Left ventricle myocardium inferior (tissue), 1 donor: Measurements from ENCODE around the gene MKNK1. TPM values are rescaled to one million over a fixed set of nuclear protein-coding genes. Genes with fewer than 3 reads are reported as not detected.

ENCODE experiments used
- DNase-seq: peaks from one replicate; pipeline ENCODE4 v3.0.0-alpha.2; 2020
- H3K27ac ChIP-seq: fragments of 200-600 bp; replicated peaks from 2 replicates; pipeline ENCODE4 v1.8.0; 2021
- H3K27me3 ChIP-seq: fragments of 200-600 bp; 2 replicates; pipeline ENCODE4 v1.8.0; 2021; ENCODE audit warnings: low read depth
- H3K36me3 ChIP-seq: fragments of 200-600 bp; 2 replicates; pipeline ENCODE4 v1.8.0; 2021
- H3K4me1 ChIP-seq: fragments of 200-600 bp; 2 replicates; pipeline ENCODE4 v1.8.0; 2021
- H3K4me3 ChIP-seq: fragments of 200-600 bp; 2 replicates; pipeline ENCODE4 v1.8.0; 2021; ENCODE audit warnings: mild to moderate bottlenecking, moderate library complexity
- H3K9me3 ChIP-seq: fragments of 200-600 bp; replicated peaks from 2 replicates; pipeline ENCODE4 v1.8.0; 2021
- intact Hi-C: fragments of 100-400 bp; cut with micrococcal nuclease; formaldehyde crosslinking; loops from one replicate; pipeline ENCODE4 v1.11.0; 2022
- total RNA-seq: library from RNA; stranded (reverse); fragmentation: NEBNext Ultra II Directional; extraction: Animal tissue kit (Norgen Biotek cat#: 25700); gene quantifications from one replicate; pipeline ENCODE4 v1.2.1, GENCODE V29; 2021
- TF ChIP-seq, protein P1 (sequence below): fragments of 200-600 bp; IDR thresholded peaks from 2 replicates; pipeline ENCODE4 v1.8.0; 2021; ENCODE audit warnings: antibody characterized with exemption, mild to moderate bottlenecking, borderline replicate concordance
- donor health status: DM: no; HTN: yes; CAD: no; lungs with severe emphysema.

MKNK1 gene
- total RNA-seq, 1 donor from 2014 or later = 43.5 TPM

DNA sequence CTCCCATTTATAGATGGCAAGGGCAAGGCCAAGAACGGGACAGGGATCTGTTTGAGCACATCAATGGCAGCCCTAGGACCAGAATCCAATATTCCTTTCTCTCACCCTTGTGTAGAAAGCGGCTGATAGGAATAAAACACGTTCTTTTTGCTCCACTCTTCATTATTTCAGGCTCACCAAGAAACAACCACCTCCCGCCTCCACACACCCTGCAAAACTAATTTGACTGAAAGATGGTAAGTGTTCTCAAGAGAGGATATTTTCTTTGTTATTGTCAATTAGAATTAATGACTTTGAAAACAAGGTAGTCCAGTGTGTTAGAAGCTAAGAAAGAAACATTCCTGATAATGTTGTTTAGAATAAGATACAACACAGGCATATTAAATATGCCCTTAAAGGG is 40.7 kb downstream of the MKNK1 start:
- H3K4me3 ChIP-seq = no peak overlapping the region
- TF ChIP-seq, protein P1, sequence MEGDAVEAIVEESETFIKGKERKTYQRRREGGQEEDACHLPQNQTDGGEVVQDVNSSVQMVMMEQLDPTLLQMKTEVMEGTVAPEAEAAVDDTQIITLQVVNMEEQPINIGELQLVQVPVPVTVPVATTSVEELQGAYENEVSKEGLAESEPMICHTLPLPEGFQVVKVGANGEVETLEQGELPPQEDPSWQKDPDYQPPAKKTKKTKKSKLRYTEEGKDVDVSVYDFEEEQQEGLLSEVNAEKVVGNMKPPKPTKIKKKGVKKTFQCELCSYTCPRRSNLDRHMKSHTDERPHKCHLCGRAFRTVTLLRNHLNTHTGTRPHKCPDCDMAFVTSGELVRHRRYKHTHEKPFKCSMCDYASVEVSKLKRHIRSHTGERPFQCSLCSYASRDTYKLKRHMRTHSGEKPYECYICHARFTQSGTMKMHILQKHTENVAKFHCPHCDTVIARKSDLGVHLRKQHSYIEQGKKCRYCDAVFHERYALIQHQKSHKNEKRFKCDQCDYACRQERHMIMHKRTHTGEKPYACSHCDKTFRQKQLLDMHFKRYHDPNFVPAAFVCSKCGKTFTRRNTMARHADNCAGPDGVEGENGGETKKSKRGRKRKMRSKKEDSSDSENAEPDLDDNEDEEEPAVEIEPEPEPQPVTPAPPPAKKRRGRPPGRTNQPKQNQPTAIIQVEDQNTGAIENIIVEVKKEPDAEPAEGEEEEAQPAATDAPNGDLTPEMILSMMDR = no peak
- H3K27ac ChIP-seq = no peak overlapping the region
- peaks cover 1% of the 10 kb centered on the region for H3K4me1 ChIP-seq
- intact Hi-C loops = no loop called here
- DNase-seq = no peak
- peaks cover 95% of the 10 kb centered on the region for H3K36me3 ChIP-seq
- H3K27me3 ChIP-seq = no peaks in the 10 kb centered on the region
- no peaks in the 10 kb centered on the region for H3K9me3 ChIP-seq

DNA sequence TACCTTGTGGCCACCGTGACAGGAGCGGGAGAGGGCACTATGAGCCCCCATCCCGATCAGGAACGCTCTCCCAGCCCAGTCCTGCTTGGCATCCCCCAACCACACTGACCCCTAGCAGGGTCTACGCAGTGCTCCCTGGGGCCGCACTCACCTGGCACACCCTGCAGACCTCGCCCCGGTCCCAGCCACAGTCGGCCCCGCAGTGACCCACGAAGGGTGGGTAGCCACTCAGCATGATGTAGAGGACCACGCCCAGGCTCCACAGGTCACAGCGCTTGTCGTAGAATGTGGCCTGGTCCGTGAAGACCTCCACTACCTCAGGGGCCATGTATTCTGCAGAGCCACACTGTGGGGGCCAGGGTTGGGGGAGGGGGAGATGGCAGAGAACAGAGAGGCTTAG is 41.6 kb downstream of the MKNK1 start:
- no peaks in the 10 kb centered on the region for H3K9me3 ChIP-seq
- no peak overlapping the region for H3K27ac ChIP-seq
- no peak for DNase-seq
- intact Hi-C loops = no loop called here
- TF ChIP-seq, protein P1 = no peak
- no peaks in the 10 kb centered on the region for H3K27me3 ChIP-seq
- no peak overlapping the region for H3K4me3 ChIP-seq
- H3K36me3 ChIP-seq = peaks cover 95% of the 10 kb centered on the region
- H3K4me1 ChIP-seq = peaks cover 7% of the 10 kb centered on the region

DNA sequence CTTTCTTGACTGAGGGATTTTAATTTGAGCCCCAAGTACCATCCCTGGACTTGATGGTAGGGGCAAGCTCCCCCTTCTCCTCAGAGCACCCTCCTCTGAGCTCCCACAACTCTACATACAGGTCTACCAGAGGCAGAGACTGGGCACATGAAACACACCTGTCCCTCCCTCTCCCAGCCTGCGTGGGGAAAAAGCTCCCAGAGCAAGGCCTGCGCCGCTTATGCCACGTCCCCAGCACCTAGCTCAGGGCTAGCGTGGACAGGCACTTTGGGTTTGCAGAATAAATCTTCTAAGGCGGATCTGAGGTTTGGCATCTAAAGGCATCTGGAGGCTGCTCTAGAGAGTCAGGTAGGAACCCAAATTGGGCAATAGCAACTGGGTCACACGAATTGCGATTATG is 45.1 kb downstream of the MKNK1 start:
- peaks cover 63% of the 10 kb centered on the region for H3K36me3 ChIP-seq

DNA sequence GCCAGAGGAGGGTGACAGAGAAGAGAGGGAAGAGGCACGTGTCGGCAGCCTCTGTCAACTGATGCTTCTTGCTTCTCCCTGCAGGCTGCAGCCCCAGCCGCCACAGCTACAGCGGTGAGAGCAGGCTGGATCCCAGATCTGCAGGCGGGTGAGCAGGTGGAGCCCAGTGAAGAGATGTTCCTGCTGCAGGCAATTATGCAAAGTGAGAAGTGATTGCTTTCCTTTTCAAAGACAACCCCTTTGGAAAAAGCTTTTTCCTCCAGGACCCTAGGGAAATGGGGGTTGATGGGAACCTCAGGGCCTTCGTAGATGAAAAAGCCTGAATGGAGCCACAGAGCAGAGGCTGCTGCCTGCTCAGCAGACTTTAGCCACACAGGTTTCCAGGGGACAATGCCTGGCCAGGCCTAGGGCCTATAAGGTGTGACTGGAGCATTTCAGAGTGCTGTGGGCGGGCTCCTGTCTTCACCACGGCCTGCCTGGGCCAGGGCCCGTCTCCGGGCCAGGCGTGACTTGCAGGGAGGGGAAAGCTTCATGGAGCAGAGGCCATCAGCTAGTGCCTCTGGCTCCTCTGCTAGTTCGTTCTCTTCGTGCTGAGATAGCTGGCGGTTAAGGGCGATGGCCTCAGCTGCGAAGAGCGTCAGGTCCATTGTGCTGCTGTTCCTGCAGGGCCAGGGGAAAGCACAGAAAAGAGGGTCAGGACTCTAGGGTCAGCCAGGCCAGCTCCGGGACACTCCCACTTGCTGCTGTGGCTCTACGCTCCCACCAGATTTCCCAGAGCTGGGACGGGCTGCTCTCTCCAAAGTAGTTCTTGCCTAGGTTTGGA is 45.7 kb downstream of the MKNK1 start:
- H3K9me3 ChIP-seq = no peaks in the 10 kb centered on the region
- no peak overlapping the region for H3K27ac ChIP-seq
- peaks cover 60% of the 10 kb centered on the region for H3K36me3 ChIP-seq
- peaks cover 7% of the 10 kb centered on the region for H3K4me1 ChIP-seq
- no peak overlapping the region for H3K4me3 ChIP-seq
- TF ChIP-seq, protein P1 = no peak
- no peak for DNase-seq
- H3K27me3 ChIP-seq = no peaks in the 10 kb centered on the region
- intact Hi-C loops = no loop called here

More for the DNA sequence above, 45.1 kb downstream of the MKNK1 start:
- peaks cover 7% of the 10 kb centered on the region for H3K4me1 ChIP-seq
- DNase-seq = no peak
- TF ChIP-seq, protein P1 = no peak
- intact Hi-C loops = no loop called here
- no peak overlapping the region for H3K27ac ChIP-seq
- no peak overlapping the region for H3K4me3 ChIP-seq
- H3K9me3 ChIP-seq = no peaks in the 10 kb centered on the region
- H3K27me3 ChIP-seq = no peaks in the 10 kb centered on the region

DNA sequence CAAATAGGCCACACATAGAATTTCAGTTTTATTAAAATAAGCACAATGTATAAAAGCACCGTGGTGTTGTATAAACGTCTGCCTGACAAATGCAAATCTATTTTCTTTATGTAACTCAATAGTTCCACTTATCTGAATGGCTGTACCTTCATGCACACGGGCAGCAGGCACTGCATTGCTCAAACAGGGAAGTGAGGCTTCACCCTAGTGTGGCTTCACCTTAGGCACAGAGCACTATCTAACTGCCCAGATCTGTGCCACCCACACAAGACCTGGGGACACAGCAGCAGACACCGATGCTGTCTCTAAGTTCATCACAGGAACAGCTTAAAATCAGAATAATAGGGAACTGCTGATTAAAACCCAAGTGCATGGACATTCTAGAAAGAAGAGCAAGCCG is 46.7 kb downstream of the MKNK1 start:
- intact Hi-C loops = no loop called here
- Histone ChIP-seq H3K27me3 (peaks cover 8% of the 10 kb centered on the region), H3K9me3 (no peaks in the 10 kb centered on the region), H3K4me1 (peaks cover 7% of the 10 kb centered on the region), H3K4me3 (no peak overlapping the region), H3K36me3 (peaks cover 50% of the 10 kb centered on the region), H3K27ac (no peak overlapping the region)
- no peak for DNase-seq
- TF ChIP-seq, protein P1 = no peak
